ENCODE measurements around the gene SPATA45. TPM values are rescaled to one million over a fixed set of nuclear protein-coding genes. Genes with fewer than 3 reads are reported as not detected.

Gene SPATA45
- total and polyA plus RNA-seq, 2 of the 4 experiments (the other 2 are of a cell fraction) = not detected

GRCh38 chr1:212782422-212783154 is 64.9 kb downstream of the SPATA45 start:
- Histone ChIP-seq H3K4me3 (ENCODE audit: insufficient read depth, low read depth, low read length) (no peak overlapping the region), H3K9me3 (ENCODE audit: control insufficient read depth, insufficient read depth, low read length) (no peaks in the 10 kb centered on the region), H4K5ac (ENCODE audit: low read depth, low read length) (no peak overlapping the region), H3K4me2 (ENCODE audit: low read depth, low read length) (peak overlapping the region; percentile 17; the same call in 1 of the 2 replicates), H3K9ac (ENCODE audit: low read depth, low read length) (no peak overlapping the region), H3K9me1 (ENCODE audit: insufficient read depth, low read length) (no peaks in the 10 kb centered on the region), H3K27ac (ENCODE audit: insufficient read depth, low read length) (no peak overlapping the region), H3K23ac (ENCODE audit: low read depth, low read length) (no peak overlapping the region), H2BK15ac (ENCODE audit: low read depth, low read length) (no peak overlapping the region), H2BK120ac (ENCODE audit: low read depth, low read length) (no peak overlapping the region), H3K79me1 (ENCODE audit: low read depth in 1 of 2, low read length in 2 of 2) (peaks cover 0 to 6% of the 10 kb centered on the region in 2 experiments; a peak in 1 of 4 replicates), H3K4me1 (ENCODE audit: control insufficient read depth, insufficient read depth, low read length) (0 out of 2 replicates have a peak, but pooled peaks cover 2% of the 10 kb centered on the region), H3K14ac (replicated peaks; ENCODE audit: low read depth, low read length) (no peak overlapping the region), H3K4ac (ENCODE audit: low read depth, low read length) (no peak overlapping the region), H3K18ac (ENCODE audit: low read depth, low read length) (no peak overlapping the region), H2AFZ (replicated peaks; ENCODE audit: low read length, poor library complexity) (no peak overlapping the region), H4K91ac (ENCODE audit: insufficient read depth, low read depth, low read length) (no peak overlapping the region), H4K20me1 (ENCODE audit: insufficient read depth, low read length) (no peaks in the 10 kb centered on the region), H4K8ac (ENCODE audit: low read depth in 2 of 2, low read length in 2 of 2) (no peak overlapping the region), H3K27me3 (ENCODE audit: control insufficient read depth, insufficient read depth, low read length) (no peaks in the 10 kb centered on the region), H2AK9ac (replicated peaks; ENCODE audit: low read depth, low read length, poor library complexity) (no peak overlapping the region), H2BK5ac (ENCODE audit: low read depth, low read length, poor library complexity, severe bottlenecking) (no peak overlapping the region), H3K36me3 (ENCODE audit: control insufficient read depth, insufficient read depth, low read length) (peaks cover 2% of the 10 kb centered on the region; the same call in 1 of the 2 replicates), H3K56ac (ENCODE audit: extremely low read depth, insufficient read depth, low read length) (no peak overlapping the region), H2AK5ac (ENCODE audit: low read depth, low read length) (no peak overlapping the region), H2BK20ac (ENCODE audit: low read depth, low read length) (no peak overlapping the region)
- ChIA-PET CTCF (interaction anchor here (0.6 to 1.5 kb wide), 5 partner anchors 24 to 327 kb away, joined by 3 to 6 read pairs (median 5); no protein-coding TSS in a partner anchor), POLR2A (ENCODE audit: unreplicated experiment) (no interaction called here)
- dilution Hi-C loops (cut with HindIII; ENCODE audit: low sequenced_read_pairs, unreplicated experiment) = no loop called here
- WGBS, 2 experiments (ENCODE audit: extremely low coverage in 2 of 2, insufficient read length in 1 of 2) = no CpG with 5 or more reads among the region's 3 CpGs
- DNase-seq (peak; percentile 69), ATAC-seq (ENCODE audit: low read depth) (peak; percentile 81)
- BruUV-seq (replicated peaks) = no TSS peak
- in situ Hi-C loops (cut with MboI; ENCODE audit: low sequenced_read_pairs) = loop anchor here (10.0 kb wide), 1 partner anchor 118 kb away; no protein-coding TSS in a partner anchor
- intact Hi-C loops (cut with micrococcal nuclease) = loop anchor here (1.0 to 10.0 kb wide), 4 partner anchors 117 to 718 kb away; no protein-coding TSS in a partner anchor
- TF ChIP-seq MXI1 (IDR thresholded peaks at IDR 0.05; ENCODE audit: borderline replicate concordance, low read depth, low read length) (no peak), CTCF (conservative IDR thresholded peaks at IDR 0.05; ENCODE audit: low read depth, low read length) (peak; percentile 72), RCOR1 (IDR thresholded peaks at IDR 0.05; ENCODE audit: insufficient replicate concordance, low read length) (no peak), USF2 (IDR thresholded peaks at IDR 0.05; ENCODE audit: low read depth, low read length) (no peak), SMC3 (IDR thresholded peaks at IDR 0.05; ENCODE audit: low read depth, low read length) (peak; percentile 80), RFX5 (IDR thresholded peaks at IDR 0.05; ENCODE audit: low read depth, low read length) (no peak), MAZ (IDR thresholded peaks at IDR 0.05; ENCODE audit: borderline replicate concordance, low read depth, low read length) (no peak), CHD1 (IDR thresholded peaks at IDR 0.05; ENCODE audit: low read depth, low read length) (no peak), NFE2L2 (IDR thresholded peaks at IDR 0.05; ENCODE audit: low read depth, low read length) (no peak), RAD21 (IDR thresholded peaks at IDR 0.05; ENCODE audit: low read length) (peak; percentile 77), POLR2A (IDR thresholded peaks at IDR 0.05; ENCODE audit: low read depth, low read length) (no peak), ELK1 (IDR thresholded peaks at IDR 0.05; ENCODE audit: borderline replicate concordance, low read depth, low read length) (no peak), BHLHE40 (IDR thresholded peaks at IDR 0.05; ENCODE audit: low read depth, low read length) (no peak), MAFK (IDR thresholded peaks at IDR 0.05; ENCODE audit: low read depth, low read length) (no peak), CEBPB (IDR thresholded peaks at IDR 0.05; ENCODE audit: low read depth, low read length) (peak; percentile 66)

Data from IMR-90 (cell line).